IMR-90 (cell line): ENCODE measurements around the gene HMCN1. TPM values are rescaled to one million over a fixed set of nuclear protein-coding genes. Genes with fewer than 3 reads are reported as not detected.

Experiments used
- ATAC-seq: fragments of 200-7000 bp; cut with Tn5 transposase; 2 replicates; pipeline ENCODE4 v1.9.1; 2020; ENCODE audit warnings: low read depth, mild to moderate bottlenecking, moderate library complexity
- BruUV-seq: library from RNA; stranded (reverse); fragments of 400-500 nt; replicated peaks from 2 replicates; lab custom pipeline; 2021; lab: Mats Ljungman, UMichigan
- CTCF ChIA-PET: fragments of 300-600 bp; formaldehyde crosslinking; extraction: SDS; loops from one replicate; lab custom pipeline; 2021; ENCODE audit warnings: antibody characterized with exemption; lab: Yijun Ruan, JAX
- POLR2A ChIA-PET: fragments of 300-600 bp; sonication (Branson Sonifier 250); formaldehyde crosslinking; loops from one replicate; lab custom pipeline; 2022; ENCODE audit warnings: antibody characterized with exemption; ENCODE audit not compliant: unreplicated experiment; lab: Charles Lee
- DNase-seq: peaks from one replicate; pipeline ENCODE4 v3.0.0; 2013
- H2AFZ ChIP-seq: replicated peaks from 2 replicates; pipeline ENCODE3; 2013; ENCODE audit warnings: low read length, mild to moderate bottlenecking; ENCODE audit not compliant: poor library complexity
- H2AK5ac ChIP-seq: 2 replicates; pipeline ENCODE4 v1.6.1; 2013; ENCODE audit warnings: low read depth, low read length, inconsistent platforms
- H2AK9ac ChIP-seq: replicated peaks from 2 replicates; pipeline ENCODE3; 2013; ENCODE audit warnings: mild to moderate bottlenecking, low read depth, low read length, moderate library complexity; ENCODE audit not compliant: poor library complexity
- H2BK120ac ChIP-seq: 2 replicates; pipeline ENCODE4 v1.6.1; 2013; ENCODE audit warnings: low read depth, low read length, inconsistent platforms
- H2BK15ac ChIP-seq: 3 replicates; pipeline ENCODE4 v1.6.1; 2013; ENCODE audit warnings: low read depth, low read length, inconsistent platforms
- H2BK20ac ChIP-seq: 2 replicates; pipeline ENCODE4 v1.6.1; 2013; ENCODE audit warnings: low read depth, mild to moderate bottlenecking, inconsistent platforms, low read length, moderate library complexity
- H2BK5ac ChIP-seq: 2 replicates; pipeline ENCODE4 v1.6.1; 2013; ENCODE audit warnings: mild to moderate bottlenecking, low read depth, low read length, inconsistent platforms; ENCODE audit not compliant: poor library complexity, severe bottlenecking
- H3K14ac ChIP-seq: replicated peaks from 2 replicates; pipeline ENCODE4 v1.6.1; 2013; ENCODE audit warnings: low read depth, low read length, inconsistent platforms
- H3K18ac ChIP-seq: 2 replicates; pipeline ENCODE4 v1.6.1; 2013; ENCODE audit warnings: low read depth, low read length, control low read depth
- H3K23ac ChIP-seq: 2 replicates; pipeline ENCODE4 v1.6.1; 2013; ENCODE audit warnings: low read depth, low read length, inconsistent platforms
- H3K27ac ChIP-seq: 2 replicates; pipeline ENCODE4 v1.5.1; 2013; ENCODE audit warnings: mild to moderate bottlenecking, control low read depth, low read length; ENCODE audit not compliant: insufficient read depth
- H3K27me3 ChIP-seq: 2 replicates; pipeline ENCODE4 v1.6.1; 2013; ENCODE audit warnings: low read length; ENCODE audit not compliant: control insufficient read depth, insufficient read depth
- H3K36me3 ChIP-seq: 2 replicates; pipeline ENCODE4 v1.6.1; 2013; ENCODE audit warnings: low read length, mixed read lengths; ENCODE audit not compliant: control insufficient read depth, insufficient read depth
- H3K4ac ChIP-seq: 2 replicates; pipeline ENCODE4 v1.6.1; 2013; ENCODE audit warnings: low read depth, low read length, inconsistent platforms
- H3K4me1 ChIP-seq: 2 replicates; pipeline ENCODE4 v1.6.1; 2013; ENCODE audit warnings: low read length, mixed read lengths; ENCODE audit not compliant: control insufficient read depth, insufficient read depth
- H3K4me2 ChIP-seq: 2 replicates; pipeline ENCODE4 v1.6.1; 2013; ENCODE audit warnings: low read depth, mild to moderate bottlenecking, control low read depth, low read length, moderate library complexity
- H3K4me3 ChIP-seq: 2 replicates; pipeline ENCODE4 v1.5.1; 2013; ENCODE audit warnings: low read depth, mild to moderate bottlenecking, control low read depth, low read length, moderate library complexity; ENCODE audit not compliant: insufficient read depth
- H3K56ac ChIP-seq: 2 replicates; pipeline ENCODE4 v1.6.1; 2013; ENCODE audit warnings: low read length, inconsistent platforms; ENCODE audit not compliant: insufficient read depth; ENCODE audit errors: extremely low read depth
- H3K79me1 ChIP-seq, 2 experiments: 2 replicates each; pipeline ENCODE4 v1.6.1; 2013; ENCODE audit warnings: low read length in 2 of 2, inconsistent platforms in 1 of 2, low read depth in 1 of 2
- H3K9ac ChIP-seq: 2 replicates; pipeline ENCODE4 v1.6.1; 2013; ENCODE audit warnings: low read depth, low read length, control low read depth
- H3K9me1 ChIP-seq: 2 replicates; pipeline ENCODE4 v1.6.1; 2013; ENCODE audit warnings: low read length, inconsistent platforms; ENCODE audit not compliant: insufficient read depth
- H3K9me3 ChIP-seq: 2 replicates; pipeline ENCODE4 v1.6.1; 2013; ENCODE audit warnings: low read length; ENCODE audit not compliant: control insufficient read depth, insufficient read depth
- H4K20me1 ChIP-seq: 2 replicates; pipeline ENCODE4 v1.6.1; 2013; ENCODE audit warnings: low read length, inconsistent platforms; ENCODE audit not compliant: insufficient read depth
- H4K5ac ChIP-seq: 2 replicates; pipeline ENCODE4 v1.6.1; 2013; ENCODE audit warnings: mild to moderate bottlenecking, low read depth, low read length, control low read depth
- H4K8ac ChIP-seq, 2 experiments: 2 replicates each; pipeline ENCODE4 v1.6.1; 2013; ENCODE audit warnings: low read depth in 2 of 2, low read length in 2 of 2, control low read depth in 1 of 2, inconsistent platforms in 1 of 2
- H4K91ac ChIP-seq: 2 replicates; pipeline ENCODE4 v1.6.1; 2013; ENCODE audit warnings: low read depth, low read length, inconsistent platforms; ENCODE audit not compliant: insufficient read depth
- BHLHE40 ChIP-seq: fragments of 150-350 bp; IDR thresholded peaks from 2 replicates; pipeline ENCODE4 v1.6.1; 2016; ENCODE audit warnings: mild to moderate bottlenecking, low read depth, low read length
- CEBPB ChIP-seq: IDR thresholded peaks from 2 replicates; pipeline ENCODE4 v1.6.1; 2012; ENCODE audit warnings: low read depth, low read length, improper control_type of control experiment
- CHD1 ChIP-seq: IDR thresholded peaks from 2 replicates; pipeline ENCODE4 v1.6.1; 2012; ENCODE audit warnings: low read depth, low read length, improper control_type of control experiment
- CTCF ChIP-seq: conservative IDR thresholded peaks from 2 replicates; pipeline ENCODE4 v1.5.1; 2012; ENCODE audit warnings: mild to moderate bottlenecking, low read depth, low read length, improper control_type of control experiment
- FOS ChIP-seq: fragments of 150-350 bp; IDR thresholded peaks from 2 replicates; pipeline ENCODE4 v1.6.1; 2016; ENCODE audit warnings: low read depth, low read length
- MAFK ChIP-seq: IDR thresholded peaks from 2 replicates; pipeline ENCODE4 v1.6.1; 2012; ENCODE audit warnings: low read depth, low read length, improper control_type of control experiment
- MAZ ChIP-seq: IDR thresholded peaks from 2 replicates; pipeline ENCODE4 v1.6.1; 2012; ENCODE audit warnings: low read depth, mild to moderate bottlenecking, low read length, improper control_type of control experiment, moderate library complexity, borderline replicate concordance
- MXI1 ChIP-seq: IDR thresholded peaks from 2 replicates; pipeline ENCODE4 v1.6.1; 2012; ENCODE audit warnings: low read depth, mild to moderate bottlenecking, low read length, moderate library complexity, borderline replicate concordance
- NFE2L2 ChIP-seq: fragments of 150-350 bp; IDR thresholded peaks from 2 replicates; pipeline ENCODE4 v1.6.1; 2016; ENCODE audit warnings: low read depth, mild to moderate bottlenecking, low read length
- RAD21 ChIP-seq: IDR thresholded peaks from 2 replicates; pipeline ENCODE4 v1.6.1; 2012; ENCODE audit warnings: low read length, improper control_type of control experiment
- RCOR1 ChIP-seq: IDR thresholded peaks from 2 replicates; pipeline ENCODE4 v1.6.1; 2012; ENCODE audit warnings: mild to moderate bottlenecking, low read length, improper control_type of control experiment; ENCODE audit not compliant: insufficient replicate concordance
- RFX5 ChIP-seq: IDR thresholded peaks from 2 replicates; pipeline ENCODE4 v1.8.0; 2012; ENCODE audit warnings: low read depth, mild to moderate bottlenecking, low read length, moderate library complexity
- SMC3 ChIP-seq: fragments of 150-350 bp; IDR thresholded peaks from 2 replicates; pipeline ENCODE4 v1.6.1; 2016; ENCODE audit warnings: low read depth, mild to moderate bottlenecking, antibody characterized with exemption, low read length, moderate library complexity
- WGBS, 2 experiments: methylation state at CpG; one replicate each; pipeline versions ENCODE4 v1.1.5 to v1.1.7; 2013; ENCODE audit warnings: missing lambda C conversion rate in 2 of 2; ENCODE audit not compliant: insufficient read length in 1 of 2; ENCODE audit errors: extremely low coverage in 2 of 2; 5-methylcytosine and 5-hydroxymethylcytosine counted together
- dilution Hi-C: fragments of 300-500 bp; cut with HindIII; formaldehyde crosslinking; loops from one replicate; pipeline ENCODE4 v1.14.3; 2018; ENCODE audit warnings: low sequenced_read_pairs; ENCODE audit not compliant: unreplicated experiment
- in situ Hi-C: fragments of 300-500 bp; cut with MboI; formaldehyde crosslinking; loops from 3 replicates; pipeline ENCODE4 v1.14.3; 2019; ENCODE audit warnings: low sequenced_read_pairs, inconsistent platforms, mixed read lengths
- intact Hi-C: fragments of 100-400 bp; cut with micrococcal nuclease; formaldehyde crosslinking; loops from 2 replicates; pipeline ENCODE4 v1.10.0; 2022
- polyA plus RNA-seq, 3 experiments: library from polyadenylated mRNA; depleted of rRNA; stranded (reverse); fragments of >200 nt; gene quantifications; 2 replicates each; pipeline ENCODE4 v1.2.3, GENCODE V29; 2012; ENCODE audit warnings: low replicate concordance in 1 of 3
- total RNA-seq: library from RNA; depleted of rRNA; stranded (reverse); fragments of >200 nt; gene quantifications from 2 replicates; pipeline ENCODE4 v1.2.3, GENCODE V29; 2012
- TF ChIP-seq, protein P1 (sequence below): fragments of 150-350 bp; IDR thresholded peaks from 2 replicates; pipeline ENCODE4 v1.6.1; 2016; ENCODE audit warnings: low read depth, mild to moderate bottlenecking, low read length, moderate library complexity, borderline replicate concordance

The HMCN1 gene
- total and polyA plus RNA-seq, 2 of the 4 experiments (the other 2 are of a cell fraction): 6.1 to 11.7 TPM

GRCh38 chr1:185942961-185943360 lies 208.8 kb downstream of the HMCN1 start:
- Histone ChIP-seq H3K23ac (no peak overlapping the region), H3K9ac (no peak overlapping the region), H3K27ac (no peak overlapping the region), H2AFZ (no peak overlapping the region), H3K56ac (no peak overlapping the region), H2BK15ac (no peak overlapping the region), H4K20me1 (no peaks in the 10 kb centered on the region), H2BK5ac (no peak overlapping the region), H4K8ac (no peak overlapping the region), H2BK20ac (no peak overlapping the region), H3K4ac (no peak overlapping the region), H3K18ac (no peak overlapping the region), H3K4me2 (no peak overlapping the region), H4K91ac (no peak overlapping the region), H2AK5ac (no peak overlapping the region), H3K14ac (no peak overlapping the region), H3K36me3 (no peaks in the 10 kb centered on the region), H4K5ac (no peak overlapping the region), H3K4me1 (peaks cover 5% of the 10 kb centered on the region; the same call in 1 of the 2 replicates), H3K79me1 (no peaks in the 10 kb centered on the region), H3K4me3 (no peak overlapping the region), H3K9me1 (no peaks in the 10 kb centered on the region), H2AK9ac (no peak overlapping the region), H3K9me3 (peaks cover 2% of the 10 kb centered on the region; the same call in 1 of the 2 replicates), H3K27me3 (no peaks in the 10 kb centered on the region), H2BK120ac (no peak overlapping the region)
- no TSS peak for BruUV-seq
- DNase-seq (no peak), ATAC-seq (no peak)
- intact Hi-C loops: no loop called here
- TF ChIP-seq RAD21: no peak
- no peak for TF ChIP-seq FOS
- no peak for TF ChIP-seq MAZ
- TF ChIP-seq CTCF: no peak
- TF ChIP-seq RFX5: no peak
- no peak for TF ChIP-seq SMC3
- TF ChIP-seq BHLHE40: no peak
- TF ChIP-seq MAFK: no peak
- no peak for TF ChIP-seq NFE2L2
- no peak for TF ChIP-seq MXI1
- no peak for TF ChIP-seq CEBPB
- TF ChIP-seq RCOR1: no peak
- TF ChIP-seq, protein P1, sequence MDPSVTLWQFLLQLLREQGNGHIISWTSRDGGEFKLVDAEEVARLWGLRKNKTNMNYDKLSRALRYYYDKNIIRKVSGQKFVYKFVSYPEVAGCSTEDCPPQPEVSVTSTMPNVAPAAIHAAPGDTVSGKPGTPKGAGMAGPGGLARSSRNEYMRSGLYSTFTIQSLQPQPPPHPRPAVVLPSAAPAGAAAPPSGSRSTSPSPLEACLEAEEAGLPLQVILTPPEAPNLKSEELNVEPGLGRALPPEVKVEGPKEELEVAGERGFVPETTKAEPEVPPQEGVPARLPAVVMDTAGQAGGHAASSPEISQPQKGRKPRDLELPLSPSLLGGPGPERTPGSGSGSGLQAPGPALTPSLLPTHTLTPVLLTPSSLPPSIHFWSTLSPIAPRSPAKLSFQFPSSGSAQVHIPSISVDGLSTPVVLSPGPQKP: no peak
- no peak for TF ChIP-seq CHD1
- ChIA-PET POLR2A (interaction anchor here (0.6 kb wide), 1 partner anchor 626 kb away, joined by 3 read pairs; the partner anchor contains the start of gene IVNS1ABP), CTCF (no interaction called here)
- 94% methylated on average over 3 of the region's 4 CpGs; no CpG with 5 or more reads in 1 of the 2 experiments for WGBS, 2 experiments
- in situ Hi-C loops: no loop called here
- dilution Hi-C loops: no loop called here
